Right lobe of liver (tissue), 6 donors: ENCODE results near the gene CREBZF. TPM values are rescaled to one million over a fixed set of nuclear protein-coding genes. Genes with fewer than 3 reads are reported as not detected.
"Not testable (repeated sequence)": the region's sequence is repeated elsewhere in the genome, so short reads cannot be mapped to it uniquely, and the experiment has no call there.

ENCODE experiments used
- ATAC-seq, 4 donors: fragments of 200-7000 bp; cut with Tn5 transposase; one replicate each; pipeline ENCODE4 v1.9.1; 2020; ENCODE audit warnings: mild to moderate bottlenecking in 4 of 4, moderate library complexity in 4 of 4
- DNase-seq, 3 donors: peaks; one replicate each; pipeline ENCODE4 v3.0.0-alpha.2; 2020
- H3K27ac ChIP-seq, 3 donors: fragments of 200-600 bp; one replicate each; pipeline ENCODE4 v1.8.0; 2022
- H3K27me3 ChIP-seq, 2 donors: fragments of 200-600 bp; one replicate each; pipeline ENCODE4 v1.8.0; 2022
- H3K36me3 ChIP-seq, 4 donors: fragments of 200-600 bp; sonication (generic) in 1 of 4; one replicate each; pipeline versions ENCODE4 v1.5.1 to v1.8.0; 2017 to 2022; ENCODE audit warnings: control low read depth in 1 of 4
- H3K4me1 ChIP-seq, 4 donors: fragments of 200-600 bp; sonication (generic) in 1 of 4; one replicate each; pipeline versions ENCODE4 v1.5.1 to v1.8.0; 2017 to 2022; ENCODE audit warnings: control low read depth in 1 of 4
- H3K4me3 ChIP-seq, 3 donors: fragments of 200-600 bp; one replicate each; pipeline ENCODE4 v1.8.0; 2022
- H3K9me3 ChIP-seq, 4 donors: fragments of 200-600 bp; sonication (generic) in 1 of 4; one replicate each; pipeline versions ENCODE4 v1.5.1 to v1.8.0; 2017 to 2022; ENCODE audit warnings: control low read depth in 1 of 4
- CTCF ChIP-seq, 4 donors: fragments of 200-600 bp in 3 of 4; fragments of 450-650 bp in 1 of 4; IDR thresholded peaks; one replicate each; pipeline versions ENCODE4 v1.5.1 to v1.8.0; 2016 to 2022; ENCODE audit warnings: antibody characterized with exemption in 4 of 4, mild to moderate bottlenecking in 2 of 4
- POLR2A ChIP-seq: fragments of 450-650 bp; IDR thresholded peaks from one replicate; pipeline ENCODE4 v1.6.1; 2017; ENCODE audit warnings: antibody characterized with exemption, mild to moderate bottlenecking
- WGBS: methylation state at CpG from one replicate; pipeline ENCODE4 v1.1.6; 2018; ENCODE audit warnings: low coverage, low lambda C conversion rate; ENCODE audit not compliant: insufficient coverage; ENCODE audit errors: missing lambda C conversion rate; 5-methylcytosine and 5-hydroxymethylcytosine counted together
- intact Hi-C, 2 donors: fragments of 100-400 bp; cut with DNase I; formaldehyde crosslinking; loops; one replicate each; pipeline versions ENCODE4 v1.11.2 to v1.14.1; 2022
- total RNA-seq, 6 experiments: library from RNA; depleted of rRNA in 2 of 6; stranded (reverse); fragments of >200 nt in 2 of 6; fragmentation: NEBNext Ultra II Directional in 3 of 6; extraction: Animal tissue kit (Norgen Biotek cat#: 25700) in 3 of 6; gene quantifications; one replicate each; pipeline versions ENCODE4 v1.1.0 to v1.2.4, GENCODE V29; 2016 to 2023
- donor health status: DM: no; HTN: yes; CAD: no.
- donor health status: DM: no; HTN: no; CAD: no.
- donor health status: DM: no; HTN: no; CAD: no.
- donor health status: DM: no; HTN: yes; CAD: no.
- donor health status: DM: no; HTN: yes; CAD: no.

CREBZF gene
- total RNA-seq, 6 experiments from 2014 or later: 14.1 to 23.0 (median 18.0) TPM

GRCh38 chr11:85656777-85657176, 8.2 kb downstream of the CREBZF start:
- H3K4me1 ChIP-seq: peaks cover 0 to 26% (median 5%) of the 10 kb centered on the region in 4 donors
- no peak overlapping the region for H3K4me3 ChIP-seq
- ATAC-seq: no peak
- no peaks in the 10 kb centered on the region for H3K9me3 ChIP-seq
- 100% methylated on average over 1 of the region's 1 CpG for WGBS
- H3K27me3 ChIP-seq: no peaks in the 10 kb centered on the region
- intact Hi-C loops: no loop called here
- H3K36me3 ChIP-seq: peaks cover 4 to 40% (median 4%) of the 10 kb centered on the region in 4 donors
- TF ChIP-seq POLR2A (no peak), CTCF (IDR thresholded peaks at IDR 0.05) (no peak)
- no peak overlapping the region for H3K27ac ChIP-seq
- DNase-seq: no peak

DNA sequence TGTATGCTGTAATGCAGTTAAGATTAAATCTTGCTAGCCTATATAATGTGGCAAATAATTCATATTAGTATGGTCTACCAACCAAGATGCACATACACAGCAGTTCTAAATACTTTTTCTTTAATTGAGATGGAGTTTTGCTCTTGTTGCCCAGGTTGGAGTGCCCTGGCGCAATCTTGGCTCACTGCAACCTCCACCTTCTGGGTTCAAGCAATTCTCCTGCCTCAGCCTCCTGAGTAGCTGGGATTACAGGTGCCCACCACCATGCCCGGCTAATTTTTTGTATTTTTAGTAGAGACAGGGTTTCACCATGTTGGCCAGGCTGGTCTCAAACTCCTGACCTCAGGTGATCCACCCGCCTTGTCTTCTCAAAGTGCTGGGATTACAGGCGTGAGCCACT, 10.6 kb downstream of the CREBZF start:
- H3K4me3 ChIP-seq, H3K9me3 ChIP-seq, H3K27ac ChIP-seq, DNase-seq, ATAC-seq, intact Hi-C loops, H3K4me1 ChIP-seq, H3K27me3 ChIP-seq: not testable (repeated sequence)
- WGBS: 85% methylated on average over 4 of the region's 4 CpGs
- H3K36me3 ChIP-seq: peaks cover 0 to 23% (median 3%) of the 10 kb centered on the region in 4 donors

- 54% methylated on average over 3 of the region's 3 CpGs for WGBS
- intact Hi-C loops: no loop called here
- peaks cover 0 to 11% (median 3%) of the 10 kb centered on the region in 4 donors for H3K4me1 ChIP-seq
Observed at GRCh38 chr11:85652786-85653447, 12.0 kb downstream of the CREBZF start.

GRCh38 chr11:85651118-85651517, 13.8 kb downstream of the CREBZF start:
- intact Hi-C loops: no loop called here
- no peaks in the 10 kb centered on the region for H3K27me3 ChIP-seq
- WGBS: 100% methylated on average over 1 of the region's 1 CpG
- no peak overlapping the region for H3K4me3 ChIP-seq
- no peaks in the 10 kb centered on the region for H3K9me3 ChIP-seq
- DNase-seq: no peak
- no peak overlapping the region for H3K27ac ChIP-seq
- TF ChIP-seq CTCF (IDR thresholded peaks at IDR 0.05): no peak
- no peak for TF ChIP-seq POLR2A
- no peak for ATAC-seq
- H3K36me3 ChIP-seq: peaks cover 0 to 4% (median under 1%) of the 10 kb centered on the region in 4 donors
- peaks cover 0 to 11% (median 3%) of the 10 kb centered on the region in 4 donors for H3K4me1 ChIP-seq

More at GRCh38 chr11:85652786-85653447, 12.0 kb downstream of the CREBZF start:
- peaks cover 0 to 16% (median 2%) of the 10 kb centered on the region in 4 donors for H3K36me3 ChIP-seq
- DNase-seq (no peak), ATAC-seq (no peak)
- H3K9me3 ChIP-seq: no peaks in the 10 kb centered on the region
- H3K4me3 ChIP-seq: no peak overlapping the region
- no peaks in the 10 kb centered on the region for H3K27me3 ChIP-seq
- no peak overlapping the region for H3K27ac ChIP-seq
- TF ChIP-seq CTCF (IDR thresholded peaks at IDR 0.05) (no peak), POLR2A (no peak)

- H3K27me3 ChIP-seq: no peaks in the 10 kb centered on the region
- DNase-seq (peak; percentile 92 to 94 (median 93)), ATAC-seq (peak; percentile 100)
- intact Hi-C loops: no loop called here
- H3K4me3 ChIP-seq: peak within 1 kb of the TSS; percentile 50 to 71 (median 70)
- H3K27ac ChIP-seq: peak within 1 kb of the TSS; percentile 12 to 65 (median 63)
- H3K4me1 ChIP-seq: peaks cover 0 to 11% (median 3%) of the 10 kb centered on the region in 4 donors
- under 1% methylated on average over 25 of the region's 33 CpGs for WGBS
- no peaks in the 10 kb centered on the region for H3K36me3 ChIP-seq
- TF ChIP-seq CTCF (IDR thresholded peaks at IDR 0.05) (no peak), POLR2A (peak; percentile 87)
- no peaks in the 10 kb centered on the region for H3K9me3 ChIP-seq
Observed at GRCh38 chr11:85647604-85648299, 17.2 kb downstream of the CREBZF start, which contains the start of gene TMEM126A. Gene TMEM126A, plus strand, starts transcription at chr11:85647967. Its CDS starts 2,289 bp downstream, at chr11:85650256.
